ENCODE measurements around the gene CCL5. TPM values are rescaled to one million over a fixed set of nuclear protein-coding genes. Genes with fewer than 3 reads are reported as not detected.

The CCL5 gene
- total RNA-seq, 2 experiments from 2014 or later, result 156 to 158 TPM

- Mint-ChIP-seq H3K4me1 (ENCODE audit: low read depth) (peaks cover 38% of the 10 kb centered on the region), H3K27me3 (no peaks in the 10 kb centered on the region), H3K9me3 (no peaks in the 10 kb centered on the region), H3K4me3 (no peak overlapping the region), H3K36me3 (ENCODE audit: low read depth) (peaks cover 5% of the 10 kb centered on the region), H3K27ac (no peak overlapping the region)
- POLR2A ChIA-PET, result interaction anchor here (1.2 kb wide), 1 partner anchor 27 kb away, joined by 3 read pairs; no protein-coding TSS in a partner anchor
- intact Hi-C loops (cut with micrococcal nuclease), result no loop called here
- CTCF ChIA-PET, result interaction anchor here (0.9 kb wide), 1 partner anchor 69 kb away, joined by 3 read pairs; no protein-coding TSS in a partner anchor
- no peak for ATAC-seq
- TF ChIP-seq, protein P1, sequence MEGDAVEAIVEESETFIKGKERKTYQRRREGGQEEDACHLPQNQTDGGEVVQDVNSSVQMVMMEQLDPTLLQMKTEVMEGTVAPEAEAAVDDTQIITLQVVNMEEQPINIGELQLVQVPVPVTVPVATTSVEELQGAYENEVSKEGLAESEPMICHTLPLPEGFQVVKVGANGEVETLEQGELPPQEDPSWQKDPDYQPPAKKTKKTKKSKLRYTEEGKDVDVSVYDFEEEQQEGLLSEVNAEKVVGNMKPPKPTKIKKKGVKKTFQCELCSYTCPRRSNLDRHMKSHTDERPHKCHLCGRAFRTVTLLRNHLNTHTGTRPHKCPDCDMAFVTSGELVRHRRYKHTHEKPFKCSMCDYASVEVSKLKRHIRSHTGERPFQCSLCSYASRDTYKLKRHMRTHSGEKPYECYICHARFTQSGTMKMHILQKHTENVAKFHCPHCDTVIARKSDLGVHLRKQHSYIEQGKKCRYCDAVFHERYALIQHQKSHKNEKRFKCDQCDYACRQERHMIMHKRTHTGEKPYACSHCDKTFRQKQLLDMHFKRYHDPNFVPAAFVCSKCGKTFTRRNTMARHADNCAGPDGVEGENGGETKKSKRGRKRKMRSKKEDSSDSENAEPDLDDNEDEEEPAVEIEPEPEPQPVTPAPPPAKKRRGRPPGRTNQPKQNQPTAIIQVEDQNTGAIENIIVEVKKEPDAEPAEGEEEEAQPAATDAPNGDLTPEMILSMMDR (IDR thresholded peaks at IDR 0.05), result no peak
- no peak for DNase-seq
Observed at GRCh38 chr17:35918665-35919064, 38.5 kb upstream of the CCL5 start.

DNA sequence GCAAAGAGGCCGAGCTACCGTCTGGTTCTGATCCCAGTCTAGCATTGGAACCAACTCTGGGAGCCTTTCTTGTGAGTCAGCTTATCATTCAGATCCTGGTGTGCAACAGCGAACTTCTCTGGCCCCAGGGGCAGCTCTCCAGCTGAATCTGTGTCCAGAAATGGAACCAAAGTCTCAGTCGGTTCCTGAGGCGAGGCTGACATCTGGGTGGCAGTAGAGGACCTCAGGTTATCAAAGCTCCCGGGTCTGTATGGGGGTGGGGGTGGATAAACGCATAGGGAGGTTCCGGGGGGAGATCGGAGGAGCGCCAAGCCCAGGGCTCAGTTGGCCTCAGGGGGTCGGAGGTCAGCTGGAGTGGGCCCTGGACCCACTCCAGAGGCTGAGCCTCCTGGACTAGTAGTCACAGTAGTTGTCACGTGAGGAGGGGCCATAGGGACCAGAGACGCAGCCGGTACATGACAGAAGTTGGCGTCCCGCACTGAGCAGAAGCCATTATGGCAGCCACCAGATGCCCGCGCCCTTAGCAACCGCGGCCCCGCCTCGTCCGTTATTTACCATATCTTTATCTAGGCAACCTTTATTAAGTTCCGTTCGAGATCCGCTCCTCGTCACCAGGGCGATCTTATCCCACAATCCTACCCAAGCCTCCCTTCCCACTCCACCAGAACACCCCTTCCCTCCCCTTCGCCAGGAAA lies 37.5 kb upstream of the CCL5 start:
- ChIA-PET POLR2A (interaction anchor here (0.7 to 1.6 kb wide), 3 partner anchors 9 to 14 kb away, joined by 3 to 4 read pairs (median 3); no protein-coding TSS in a partner anchor), CTCF (interaction anchor here (0.7 to 1.5 kb wide), 3 partner anchors 10 to 153 kb away, joined by 3 read pairs; no protein-coding TSS in a partner anchor)
- TF ChIP-seq, protein P1 (IDR thresholded peaks at IDR 0.05), result no peak
- Mint-ChIP-seq H3K9me3 (no peaks in the 10 kb centered on the region), H3K4me1 (ENCODE audit: low read depth) (peaks cover 48% of the 10 kb centered on the region), H3K27ac (no peak overlapping the region), H3K36me3 (ENCODE audit: low read depth) (peaks cover 11% of the 10 kb centered on the region), H3K4me3 (no peak overlapping the region), H3K27me3 (no peaks in the 10 kb centered on the region)
- intact Hi-C loops (cut with micrococcal nuclease), result no loop called here
- no peak for DNase-seq
- no peak for ATAC-seq

DNA sequence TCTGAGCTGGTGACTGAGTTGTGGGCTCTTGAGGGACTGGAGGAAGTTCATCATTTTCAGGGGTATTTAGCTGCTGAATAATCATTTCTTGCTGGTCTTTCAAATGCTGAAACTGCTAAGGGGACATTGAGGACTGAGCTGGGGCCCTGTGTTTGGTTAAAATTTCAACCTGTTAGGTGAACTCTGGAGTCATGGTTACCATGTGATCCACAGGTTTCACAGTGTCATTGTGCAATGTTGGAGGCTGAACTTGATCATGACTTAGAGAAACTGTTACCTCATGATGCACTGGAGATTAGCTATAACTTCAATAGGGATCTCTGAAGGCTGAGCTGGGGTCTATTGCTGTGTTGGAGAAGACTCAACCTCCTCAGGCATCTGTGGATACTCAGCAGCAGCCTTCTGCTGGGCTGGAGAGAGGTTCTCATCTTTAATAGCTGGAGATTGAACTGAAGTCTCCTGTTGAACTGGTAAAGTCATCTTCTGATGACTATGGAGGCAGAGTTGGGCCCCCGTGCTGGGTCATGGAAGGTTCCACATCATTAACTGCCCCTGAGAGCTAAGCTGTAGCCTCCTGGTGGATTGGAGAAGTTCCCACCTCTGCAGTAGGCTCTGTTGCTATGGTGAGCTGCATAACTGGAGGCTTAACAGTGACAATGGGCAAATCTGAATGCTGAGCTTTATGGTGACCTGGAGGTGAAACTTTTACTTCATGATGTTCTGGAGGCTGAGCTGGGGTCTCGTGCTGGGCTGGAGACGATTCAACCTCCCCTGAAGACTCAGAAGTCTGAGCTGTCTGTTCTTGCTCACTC lies 35.2 kb upstream of the CCL5 start:
- ChIA-PET CTCF (interaction anchor here (1.0 to 1.6 kb wide), 9 partner anchors 8 to 233 kb away, joined by 3 to 7 read pairs (median 3); partner anchors contain the start of gene RDM1), POLR2A (interaction anchor here (0.9 to 1.3 kb wide), 2 partner anchors 17 to 36 kb away, joined by 3 read pairs; no protein-coding TSS in a partner anchor)
- H3K27me3 Mint-ChIP-seq, result no peaks in the 10 kb centered on the region
- DNase-seq (no peak), ATAC-seq (no peak)
- TF ChIP-seq, protein P1 (IDR thresholded peaks at IDR 0.05), result no peak
- H3K4me1 Mint-ChIP-seq (ENCODE audit: low read depth), result peaks cover 42% of the 10 kb centered on the region
- H3K36me3 Mint-ChIP-seq (ENCODE audit: low read depth), result peaks cover 7% of the 10 kb centered on the region
- no peaks in the 10 kb centered on the region for H3K9me3 Mint-ChIP-seq
- intact Hi-C loops (cut with micrococcal nuclease), result no loop called here
- H3K4me3 Mint-ChIP-seq, result no peak overlapping the region
- no peak overlapping the region for H3K27ac Mint-ChIP-seq

GRCh38 chr17:35914354-35914753 lies 34.2 kb upstream of the CCL5 start:
- Mint-ChIP-seq H3K27me3 (no peaks in the 10 kb centered on the region), H3K27ac (no peak overlapping the region), H3K9me3 (no peaks in the 10 kb centered on the region), H3K4me3 (no peak overlapping the region), H3K36me3 (ENCODE audit: low read depth) (peaks cover 5% of the 10 kb centered on the region), H3K4me1 (ENCODE audit: low read depth) (peaks cover 35% of the 10 kb centered on the region)
- intact Hi-C loops (cut with micrococcal nuclease), result no loop called here
- ChIA-PET CTCF (interaction anchor here (0.7 to 1.4 kb wide), 8 partner anchors 17 to 167 kb away, joined by 3 to 7 read pairs (median 3); partner anchors contain the start of gene RDM1), POLR2A (interaction anchor here (0.8 to 1.0 kb wide), 4 partner anchors 16 to 95 kb away, joined by 3 read pairs; no protein-coding TSS in a partner anchor)
- no peak for DNase-seq
- TF ChIP-seq, protein P1 (IDR thresholded peaks at IDR 0.05), result no peak
- ATAC-seq, result no peak

All from activated CD8-positive, alpha-beta T cell treated with anti-CD3 and anti-CD28 coated beads for 36 hours (primary cell).